GM19099 (cell line): ENCODE results near the gene VANGL2.

Experiments used
- POLR2A ChIP-seq: IDR thresholded peaks from 3 replicates; pipeline ENCODE4 v1.6.1; 2011; ENCODE audit warnings: low read depth; ENCODE audit not compliant: insufficient read length; ENCODE audit errors: extremely low read depth

VANGL2 gene

DNA sequence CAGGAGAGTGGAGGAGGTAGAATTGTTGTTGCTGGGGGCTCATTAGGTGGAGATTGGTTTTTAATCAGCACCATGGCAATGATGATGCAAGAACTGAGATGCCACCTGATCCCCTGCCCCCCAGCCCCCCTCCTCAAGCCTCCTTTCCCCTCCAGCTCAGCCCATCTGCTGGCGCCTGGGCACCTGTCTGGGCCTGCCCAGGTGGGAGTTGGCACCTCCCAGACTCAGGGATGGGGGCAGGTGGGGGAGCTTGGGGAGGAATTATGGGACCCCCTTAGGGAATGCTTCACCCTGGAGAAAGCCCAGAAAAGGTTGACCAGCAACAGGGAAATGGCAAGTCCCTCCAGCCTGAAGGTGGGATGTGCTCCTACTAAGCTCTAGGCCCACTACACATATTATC is 35.0 kb upstream of the VANGL2 start:
- TF ChIP-seq POLR2A, result no peak

DNA sequence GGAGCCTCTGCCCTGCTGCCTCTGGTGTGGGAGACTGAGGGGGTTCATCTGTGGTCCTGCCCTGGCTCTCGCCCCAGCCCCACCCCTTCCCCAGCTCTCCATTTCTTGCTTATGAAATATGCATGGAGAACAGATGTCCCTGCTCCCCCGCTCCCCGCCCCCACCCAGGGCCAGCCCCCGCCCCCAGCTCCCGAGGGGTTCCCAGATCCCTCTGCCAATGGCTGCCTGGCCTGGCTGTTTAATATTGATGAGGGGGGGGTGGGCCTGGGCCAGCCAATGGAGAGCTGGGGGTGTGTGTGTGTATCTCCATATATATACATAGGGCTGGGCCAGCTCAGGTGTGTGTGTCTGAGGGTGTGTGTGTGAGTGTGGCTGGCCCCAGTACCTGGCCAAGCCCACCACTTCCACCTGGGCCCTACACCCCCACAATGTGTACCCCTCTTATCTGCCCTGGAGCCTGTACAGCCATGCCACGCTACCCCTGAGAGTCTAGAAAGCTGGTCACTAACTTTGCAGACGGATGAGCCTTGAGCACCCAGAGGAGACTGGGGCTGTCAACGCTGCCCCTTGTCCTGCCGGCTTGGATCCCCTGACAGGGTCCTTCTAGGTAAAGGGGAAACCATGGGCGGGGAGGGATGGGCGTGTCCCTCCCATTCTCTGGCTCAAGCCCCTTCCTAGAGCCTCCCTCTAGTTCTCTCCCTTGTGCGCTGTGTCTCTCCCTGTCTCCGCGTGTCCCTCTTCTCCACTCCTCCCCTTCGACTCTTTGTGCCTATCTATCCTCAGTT is 33.4 kb upstream of the VANGL2 start, which contains the start of gene NHLH1:
Gene NHLH1 (plus strand): TSS at position 341 of the 785 bp plus-strand sequence. CDS start 3,661 bp downstream, outside the sequence.
- TF ChIP-seq POLR2A, result no peak

DNA sequence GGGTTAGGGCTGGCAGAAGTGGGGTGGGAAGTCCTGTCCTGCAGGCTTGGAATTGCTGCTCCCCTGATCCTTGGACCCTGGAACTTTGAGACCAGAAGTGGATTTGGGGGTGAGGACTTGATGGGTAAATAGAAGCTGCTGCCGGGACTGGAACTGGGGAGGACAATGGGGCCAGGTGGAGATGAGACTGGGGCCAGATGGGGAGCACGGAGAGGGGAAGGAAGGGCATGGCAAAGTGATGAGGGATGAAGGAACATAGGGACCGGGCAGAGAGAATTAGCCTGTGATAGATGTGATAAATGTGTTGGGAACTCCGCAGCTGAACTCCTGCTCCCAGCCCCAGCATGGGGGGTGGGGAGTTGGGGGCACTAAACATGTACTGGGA is 32.9 kb upstream of the VANGL2 start:
- no peak for TF ChIP-seq POLR2A

DNA sequence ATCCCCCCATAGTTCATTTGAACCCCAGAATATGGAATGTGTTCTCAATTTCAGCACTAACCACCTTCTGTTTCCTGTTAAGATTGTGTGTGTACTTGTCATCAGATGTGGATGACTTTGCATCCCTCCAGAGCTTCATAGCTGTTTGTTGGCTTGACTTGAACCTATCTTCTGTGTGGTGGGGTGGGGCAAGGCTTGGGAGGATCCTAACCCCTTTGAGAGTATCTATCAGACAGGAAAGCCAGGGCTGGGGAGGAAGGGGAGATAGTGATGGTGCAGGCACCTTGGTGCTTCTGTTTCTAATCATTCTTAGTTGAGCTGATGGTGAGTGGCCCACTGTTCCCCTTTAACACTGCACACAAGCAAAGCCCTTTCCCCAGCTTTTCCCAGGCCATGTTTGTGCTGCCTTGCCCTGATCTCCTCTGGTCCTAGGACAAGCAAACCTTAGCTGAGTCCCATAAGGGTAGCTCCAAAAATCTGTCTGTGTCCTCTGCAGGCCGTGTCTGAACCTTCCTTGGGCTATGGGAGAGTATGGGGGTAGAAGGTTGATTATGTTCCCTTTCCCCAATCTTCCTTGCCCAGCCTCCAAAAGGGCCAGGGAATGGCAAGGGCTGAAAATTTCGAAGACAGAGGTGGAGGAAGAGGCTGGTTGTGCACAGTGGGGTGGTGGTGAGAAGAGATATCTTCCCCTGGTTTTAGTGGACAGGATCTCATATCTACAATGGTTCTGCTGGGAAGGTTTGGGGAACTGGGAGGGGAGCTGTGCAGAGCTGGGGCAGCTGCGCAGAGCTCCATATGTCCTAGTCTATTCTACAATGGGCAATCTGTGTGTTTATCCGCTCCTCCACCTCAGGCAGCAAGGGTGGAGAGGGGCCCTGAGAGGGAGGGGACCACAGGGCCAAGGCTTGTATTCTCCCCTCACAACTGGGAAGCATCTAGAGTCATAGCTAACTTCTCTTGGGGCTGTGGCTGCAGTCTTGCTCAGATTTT is 32.1 kb upstream of the VANGL2 start:
- no peak for TF ChIP-seq POLR2A

DNA sequence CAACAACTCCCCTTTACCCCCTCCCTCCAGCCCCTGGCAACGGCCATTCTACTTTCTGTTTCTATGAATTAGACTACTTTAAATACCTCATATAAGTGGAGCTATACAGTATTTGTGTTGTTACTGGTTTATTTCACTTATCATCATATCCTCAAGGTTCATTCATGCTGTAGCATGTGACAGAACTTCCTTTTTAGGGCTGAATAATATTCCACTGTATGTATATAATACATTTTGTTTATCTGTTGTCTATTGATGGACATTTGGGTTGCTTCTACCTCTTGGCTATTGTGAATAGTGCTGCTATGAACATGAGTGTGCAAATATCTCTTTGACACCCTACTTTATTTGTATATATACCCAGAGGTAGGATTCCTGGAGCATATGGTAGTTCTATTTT is 31.3 kb upstream of the VANGL2 start:
- TF ChIP-seq POLR2A, result no peak

DNA sequence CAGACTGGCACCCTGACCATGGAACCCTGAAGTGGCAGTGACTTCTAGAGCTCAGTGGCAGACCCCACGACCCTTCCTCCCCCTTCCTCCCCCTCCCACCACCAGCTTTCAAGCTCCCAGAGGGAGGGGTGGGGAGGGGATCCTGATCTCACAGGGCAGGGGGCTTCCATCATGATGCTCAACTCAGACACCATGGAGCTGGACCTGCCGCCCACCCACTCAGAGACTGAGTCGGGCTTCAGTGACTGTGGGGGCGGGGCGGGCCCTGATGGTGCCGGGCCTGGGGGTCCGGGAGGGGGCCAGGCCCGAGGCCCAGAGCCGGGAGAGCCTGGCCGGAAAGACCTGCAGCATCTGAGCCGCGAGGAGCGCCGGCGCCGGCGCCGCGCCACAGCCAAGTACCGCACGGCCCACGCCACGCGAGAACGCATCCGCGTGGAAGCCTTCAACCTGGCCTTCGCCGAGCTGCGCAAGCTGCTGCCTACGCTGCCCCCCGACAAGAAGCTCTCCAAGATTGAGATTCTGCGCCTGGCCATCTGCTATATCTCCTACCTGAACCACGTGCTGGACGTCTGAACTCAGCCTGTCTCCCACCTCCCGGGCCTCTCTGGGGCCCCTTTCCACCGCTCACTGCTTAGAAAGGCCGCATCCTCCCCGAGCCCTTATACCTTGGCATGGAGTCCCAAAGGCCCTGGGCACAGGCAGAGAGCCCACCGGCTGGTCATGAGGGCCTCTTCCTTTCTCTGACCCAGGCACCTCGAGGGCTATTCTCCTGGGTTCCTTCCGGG is 29.6 kb upstream of the VANGL2 start:
- TF ChIP-seq POLR2A, result no peak

DNA sequence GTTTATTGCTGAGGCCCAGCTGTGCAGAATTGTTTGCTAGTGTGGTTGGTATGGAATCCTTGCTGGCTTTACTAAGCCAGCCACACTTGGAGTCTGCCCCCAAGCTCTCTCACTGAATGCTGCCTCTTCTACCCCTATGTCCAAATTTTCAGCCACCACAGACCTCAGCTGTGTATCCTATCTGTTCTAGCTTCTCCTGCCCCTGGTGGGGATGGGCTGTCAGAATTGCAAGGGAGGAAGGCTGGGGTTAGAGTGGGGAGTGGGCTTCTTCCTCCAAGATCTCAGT is 29.1 kb upstream of the VANGL2 start:
- TF ChIP-seq POLR2A, result no peak

DNA sequence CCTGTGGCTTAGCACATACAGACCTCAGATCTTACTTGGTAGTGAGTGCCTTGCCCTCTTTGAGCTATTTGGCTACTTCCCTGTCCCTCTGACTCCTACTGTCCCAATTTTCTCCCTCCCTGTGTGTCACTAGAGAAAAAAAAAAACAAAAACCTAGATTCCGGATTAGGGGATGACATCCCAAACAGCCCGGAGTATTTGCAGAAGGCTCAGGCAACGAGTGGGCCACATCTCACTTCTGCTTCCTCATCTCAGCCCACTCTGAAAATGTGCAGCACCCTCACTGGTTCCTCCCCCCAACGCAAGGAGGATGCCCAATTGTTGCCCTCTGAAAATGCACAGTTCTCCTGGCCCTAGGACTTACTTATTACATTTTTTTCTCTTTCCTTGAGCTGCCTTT is 28.6 kb upstream of the VANGL2 start:
- no peak for TF ChIP-seq POLR2A

DNA sequence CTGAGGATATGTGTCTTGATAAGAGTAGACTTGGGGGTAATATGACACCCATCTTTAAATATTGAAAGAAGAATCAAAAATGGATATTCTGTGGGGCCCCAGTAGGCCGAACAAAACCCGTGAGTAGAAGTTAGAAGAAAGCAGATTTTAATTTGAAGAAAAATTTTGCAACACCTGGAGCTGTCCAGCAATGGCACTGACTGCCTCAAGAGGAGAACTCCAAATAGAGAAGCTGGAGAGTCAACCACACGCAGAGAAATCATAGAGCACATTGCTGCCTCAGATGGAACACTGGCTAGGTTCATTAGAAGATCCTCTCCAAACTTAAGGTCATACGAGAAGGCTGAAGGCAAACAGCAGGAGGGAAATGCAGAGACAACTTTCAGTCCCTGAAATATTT is 26.7 kb upstream of the VANGL2 start:
- TF ChIP-seq POLR2A, result no peak

DNA sequence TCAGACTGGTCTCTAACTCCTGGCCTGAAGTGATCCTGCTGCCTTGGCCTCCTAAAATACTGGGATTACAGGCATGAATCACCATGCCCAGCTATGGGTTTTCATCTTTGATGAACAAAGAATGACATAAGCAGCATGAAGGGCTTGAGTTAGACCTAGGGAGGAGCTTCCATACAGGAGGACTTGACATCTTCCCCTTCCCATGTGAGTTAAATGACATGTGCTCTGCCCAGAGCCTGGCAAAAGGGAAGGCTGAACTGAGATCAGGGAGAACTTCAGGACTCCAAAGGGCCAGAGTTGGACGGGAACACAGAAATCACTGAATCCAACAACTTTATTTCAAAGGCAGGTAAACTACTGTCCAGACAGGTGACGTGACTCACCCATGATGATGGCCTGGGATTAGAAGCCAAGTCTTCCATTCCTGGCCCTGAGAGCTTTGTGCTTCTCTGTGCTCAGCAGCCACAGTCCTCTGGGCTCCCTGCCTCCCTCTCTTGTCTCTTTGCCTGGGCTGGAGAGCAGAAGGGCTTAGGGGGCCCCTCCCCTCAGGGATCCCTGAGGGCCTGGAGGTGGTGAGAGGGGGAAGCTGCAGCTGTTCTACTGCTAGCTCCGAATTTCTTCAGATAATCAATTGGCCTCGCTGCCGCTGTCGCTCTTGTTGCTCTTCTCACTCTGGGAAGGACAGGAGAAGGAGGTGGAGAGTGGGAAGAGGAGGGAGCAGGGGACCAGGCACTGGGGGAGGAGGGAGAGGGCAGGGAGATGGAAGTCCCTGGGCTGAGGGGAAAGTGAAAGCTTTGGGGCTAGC is 25.9 kb upstream of the VANGL2 start:
- no peak for TF ChIP-seq POLR2A

DNA sequence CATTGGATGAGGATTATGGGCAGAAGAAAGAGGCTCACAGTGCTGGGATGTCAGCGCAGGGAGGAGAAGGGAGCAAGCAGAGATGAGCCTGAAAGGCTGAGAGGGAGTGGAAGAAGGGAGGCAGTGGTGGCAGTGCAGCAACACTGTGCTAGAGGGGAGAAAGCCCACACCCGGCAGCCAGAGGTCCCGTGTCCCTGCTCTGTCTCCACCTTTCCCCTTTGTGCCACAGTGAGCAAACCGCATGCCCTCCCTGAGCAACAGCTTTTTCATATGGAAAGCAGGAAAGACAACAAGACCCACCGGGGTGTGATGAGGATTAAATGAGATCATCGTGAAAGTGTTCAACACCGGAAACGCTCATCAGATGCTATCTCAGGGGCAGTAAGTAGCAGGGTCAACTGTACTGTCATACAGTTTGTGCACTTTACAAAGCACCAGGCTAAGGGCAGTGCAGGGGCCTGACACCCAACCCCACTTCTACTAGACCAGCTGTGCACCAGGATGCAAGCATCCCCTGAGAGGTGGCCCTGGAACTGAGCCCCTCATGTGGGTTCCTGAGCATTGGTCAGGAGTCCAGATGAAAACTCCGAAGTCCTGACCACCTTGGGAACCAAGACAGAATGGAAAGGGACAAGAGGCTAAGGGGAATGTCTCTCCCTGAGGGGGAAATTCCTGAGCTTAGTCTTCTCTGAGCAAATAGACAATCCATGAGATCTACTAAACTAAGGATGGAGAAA is 24.4 kb upstream of the VANGL2 start:
- no peak for TF ChIP-seq POLR2A

DNA sequence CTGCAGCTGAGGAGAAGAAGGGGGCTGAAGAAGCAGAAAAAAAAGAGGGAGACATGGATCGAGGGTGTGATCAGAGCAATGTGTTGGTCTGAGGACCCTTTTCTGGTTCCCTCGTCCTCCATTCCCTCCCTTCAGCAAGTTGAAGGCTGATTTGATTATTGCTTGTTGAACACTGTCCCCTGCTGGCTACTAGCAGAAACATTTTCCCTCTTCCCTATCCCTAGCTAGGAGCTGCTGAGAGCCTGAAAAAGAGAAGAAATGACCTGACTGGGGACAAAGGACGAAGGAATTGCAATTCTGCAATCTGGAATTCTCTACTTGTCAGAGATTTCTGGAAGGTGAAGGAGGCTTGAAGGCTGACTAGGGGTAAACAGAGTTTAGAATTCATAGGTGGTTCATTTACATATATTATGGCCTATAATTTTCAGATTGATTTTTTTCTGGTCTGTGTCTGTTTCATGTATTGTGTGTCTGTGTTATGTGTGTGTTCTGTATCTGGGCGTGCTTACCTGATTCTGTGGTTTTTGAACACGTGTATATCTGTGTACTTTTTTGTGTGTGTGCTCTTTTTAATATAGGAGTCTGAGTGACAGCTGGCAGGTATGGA is 23.7 kb upstream of the VANGL2 start:
- no peak for TF ChIP-seq POLR2A

DNA sequence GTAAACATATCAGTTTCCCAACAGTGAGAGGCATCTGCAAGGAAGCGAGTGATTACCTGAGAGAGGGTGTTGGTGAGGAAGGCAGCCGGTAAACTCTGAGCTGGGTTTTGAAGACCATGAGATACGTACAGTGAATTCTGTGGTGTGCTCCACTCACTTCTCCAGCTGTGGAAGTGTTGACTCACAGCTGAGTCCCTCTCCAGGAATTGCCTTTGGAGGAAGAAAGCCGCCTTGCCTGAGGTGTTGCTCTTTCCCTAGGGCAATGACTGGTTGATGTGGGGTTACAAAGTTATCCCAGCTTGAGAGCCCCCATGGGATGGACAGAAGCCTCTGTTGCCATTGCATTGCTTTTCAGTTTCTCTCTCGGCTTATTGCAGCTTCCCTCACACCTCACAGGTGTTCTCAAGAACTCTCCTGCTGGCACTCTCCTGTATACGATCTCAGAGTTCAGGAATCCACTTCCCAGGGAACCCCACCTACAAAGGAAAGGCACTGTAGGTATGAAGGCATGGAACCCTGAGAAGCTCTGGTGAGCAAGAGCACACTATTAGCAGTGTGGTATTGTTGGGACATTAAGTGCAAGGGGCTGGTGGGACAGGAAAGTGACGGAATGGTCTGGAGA is 22.7 kb upstream of the VANGL2 start:
- TF ChIP-seq POLR2A, result no peak
